ENCODE data around the gene PGP.

Gene PGP

DNA sequence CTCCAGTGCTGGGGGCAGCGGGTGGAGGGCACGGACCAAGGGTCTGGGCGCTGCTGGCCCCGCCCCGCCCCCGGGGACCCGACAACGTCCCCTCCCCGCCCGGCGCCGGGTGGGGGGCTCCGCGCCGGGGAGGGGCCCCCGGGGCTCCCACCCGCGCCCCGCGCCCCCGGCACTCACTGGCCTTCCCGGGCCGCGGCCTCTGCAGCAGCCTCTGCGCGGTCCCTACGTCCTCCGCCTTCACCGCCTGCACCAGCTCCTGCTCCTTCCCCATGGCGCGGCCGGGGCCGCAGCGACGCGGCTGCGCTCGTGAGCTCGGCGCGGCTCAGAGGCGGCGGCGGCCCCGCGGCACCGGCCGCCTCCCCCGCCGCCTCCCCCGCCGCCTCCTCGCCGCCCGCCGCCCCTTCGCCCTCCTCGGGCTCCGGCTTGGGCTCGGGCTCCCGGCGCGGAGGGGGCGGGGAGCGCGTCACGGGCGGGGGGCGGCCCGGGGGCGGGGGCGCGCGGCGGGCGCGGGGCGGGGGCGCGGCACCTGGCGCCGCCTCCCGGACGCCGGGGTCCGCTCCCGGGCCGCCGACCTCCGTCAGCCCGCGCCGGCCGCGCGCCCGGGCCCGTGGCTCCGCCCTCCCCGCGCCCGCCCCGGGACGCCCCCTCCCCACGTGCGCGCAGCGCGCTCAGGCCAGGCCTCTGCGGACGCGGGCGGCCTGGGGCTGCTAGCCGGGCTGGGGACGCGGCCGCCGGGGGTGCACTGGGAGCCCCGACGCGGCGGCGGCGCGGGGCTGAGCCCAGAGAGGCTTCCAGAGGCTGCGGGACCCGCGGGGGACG lies 18.3 kb downstream of the PGP start, which contains the start of gene CASKIN1:
Gene CASKIN1 (minus strand): TSS at position 444 of the 819 bp plus-strand sequence. CDS start 173 bp downstream, at position 271.
- H3K27ac ChIP-seq (ENCODE audit: low read depth, low read length) = no peak within 1 kb of the TSS
- no peaks in the 10 kb centered on the region for H3K9me3 ChIP-seq (ENCODE audit: insufficient read depth, low read length)
- 0 out of 2 replicates have a peak, but pooled peaks cover 8% of the 10 kb centered on the region for H3F3A ChIP-seq (ENCODE audit: insufficient read depth)

DNA sequence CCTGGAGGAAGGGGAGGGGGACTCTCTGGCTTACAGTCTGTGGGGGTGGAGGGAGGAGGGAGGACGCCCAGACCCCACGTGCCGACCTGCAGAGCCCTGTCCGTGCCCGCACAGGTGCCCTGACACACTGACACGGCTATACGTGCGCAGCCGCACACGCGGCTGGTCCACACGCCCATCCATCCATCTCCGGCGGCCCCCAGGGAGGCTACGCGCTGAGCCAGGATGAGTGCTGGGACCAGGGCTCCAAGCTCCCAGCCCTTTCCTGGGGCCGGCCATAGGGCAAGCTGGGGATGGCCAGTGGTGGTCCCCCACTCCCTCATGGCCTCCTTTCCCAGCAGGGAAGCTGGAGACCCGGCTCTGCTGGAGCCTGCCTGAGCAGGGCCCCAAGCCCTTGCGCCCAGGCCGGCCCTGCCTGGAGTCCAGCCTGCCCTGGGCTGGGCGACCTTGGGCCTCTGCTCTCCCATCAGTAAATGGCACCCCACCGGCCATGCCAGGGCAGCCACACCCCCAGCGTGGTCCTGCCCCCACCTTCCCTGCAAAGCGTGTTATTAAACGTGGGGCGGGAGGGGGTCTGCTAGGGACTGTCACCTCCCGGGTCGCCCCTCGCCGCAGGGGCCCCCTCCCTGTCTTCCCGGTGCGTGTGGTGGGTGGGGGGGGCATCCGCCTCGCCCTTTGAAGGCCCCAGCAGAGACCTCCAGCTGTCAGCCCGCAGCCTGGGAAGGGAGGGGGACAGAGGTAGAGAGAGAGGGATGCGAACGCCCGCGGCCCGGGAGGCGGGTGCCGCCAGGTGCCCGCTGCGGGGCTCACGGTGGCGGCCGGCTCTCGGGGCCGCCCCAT lies 19.1 kb downstream of the PGP start:
- Histone ChIP-seq H3K9me3 (ENCODE audit: insufficient read depth, low read length) (no peaks in the 10 kb centered on the region), H3K4me2 (ENCODE audit: low read depth, low read length, poor library complexity, severe bottlenecking) (peak overlapping the region; percentile 23), H3K9me2 (replicated peaks; ENCODE audit: insufficient read depth, low read length) (no peaks in the 10 kb centered on the region), H4K20me1 (ENCODE audit: low read depth, low read length) (no peaks in the 10 kb centered on the region), H3F3A (ENCODE audit: insufficient read depth) (0 out of 2 replicates have a peak, but pooled peaks cover 8% of the 10 kb centered on the region), H3K4me3 (ENCODE audit: insufficient read depth, low read length, poor library complexity, severe bottlenecking) (no peak overlapping the region), H3K27me3 (ENCODE audit: low read length) (no peaks in the 10 kb centered on the region), H3K27ac (ENCODE audit: low read depth, low read length) (no peak overlapping the region), H3K79me2 (ENCODE audit: insufficient read depth, low read length) (no peaks in the 10 kb centered on the region), H2AFZ (ENCODE audit: low read depth, low read length, severe bottlenecking) (no peak overlapping the region), H3K9ac (ENCODE audit: low read length) (no peak overlapping the region), H3K36me3 (ENCODE audit: low read length) (no peaks in the 10 kb centered on the region)
- TF ChIP-seq, protein P1, sequence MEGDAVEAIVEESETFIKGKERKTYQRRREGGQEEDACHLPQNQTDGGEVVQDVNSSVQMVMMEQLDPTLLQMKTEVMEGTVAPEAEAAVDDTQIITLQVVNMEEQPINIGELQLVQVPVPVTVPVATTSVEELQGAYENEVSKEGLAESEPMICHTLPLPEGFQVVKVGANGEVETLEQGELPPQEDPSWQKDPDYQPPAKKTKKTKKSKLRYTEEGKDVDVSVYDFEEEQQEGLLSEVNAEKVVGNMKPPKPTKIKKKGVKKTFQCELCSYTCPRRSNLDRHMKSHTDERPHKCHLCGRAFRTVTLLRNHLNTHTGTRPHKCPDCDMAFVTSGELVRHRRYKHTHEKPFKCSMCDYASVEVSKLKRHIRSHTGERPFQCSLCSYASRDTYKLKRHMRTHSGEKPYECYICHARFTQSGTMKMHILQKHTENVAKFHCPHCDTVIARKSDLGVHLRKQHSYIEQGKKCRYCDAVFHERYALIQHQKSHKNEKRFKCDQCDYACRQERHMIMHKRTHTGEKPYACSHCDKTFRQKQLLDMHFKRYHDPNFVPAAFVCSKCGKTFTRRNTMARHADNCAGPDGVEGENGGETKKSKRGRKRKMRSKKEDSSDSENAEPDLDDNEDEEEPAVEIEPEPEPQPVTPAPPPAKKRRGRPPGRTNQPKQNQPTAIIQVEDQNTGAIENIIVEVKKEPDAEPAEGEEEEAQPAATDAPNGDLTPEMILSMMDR (IDR thresholded peaks at IDR 0.05; ENCODE audit: insufficient read depth, low read length, poor library complexity, severe bottlenecking) = no peak
- no peak for TF ChIP-seq EZH2phosphoT487 (conservative IDR thresholded peaks at IDR 0.05; ENCODE audit: low read length)

More for the DNA sequence above, 18.3 kb downstream of the PGP start, which contains the start of gene CASKIN1:
- no peaks in the 10 kb centered on the region for H3K79me2 ChIP-seq (ENCODE audit: insufficient read depth, low read length)
- H3K4me3 ChIP-seq (ENCODE audit: insufficient read depth, low read length, poor library complexity, severe bottlenecking) = no peak within 1 kb of the TSS
- H3K9ac ChIP-seq (ENCODE audit: low read length) = no peak within 1 kb of the TSS
- H3K4me2 ChIP-seq (ENCODE audit: low read depth, low read length, poor library complexity, severe bottlenecking) = peak within 1 kb of the TSS; percentile 23
- H3K9me2 ChIP-seq (replicated peaks; ENCODE audit: insufficient read depth, low read length) = no peaks in the 10 kb centered on the region
- no peak within 1 kb of the TSS for H2AFZ ChIP-seq (ENCODE audit: low read depth, low read length, severe bottlenecking)
- TF ChIP-seq, protein P1 (IDR thresholded peaks at IDR 0.05; ENCODE audit: insufficient read depth, low read length, poor library complexity, severe bottlenecking) = no peak
- TF ChIP-seq EZH2phosphoT487 (conservative IDR thresholded peaks at IDR 0.05; ENCODE audit: low read length) = no peak
- H4K20me1 ChIP-seq (ENCODE audit: low read depth, low read length) = no peaks in the 10 kb centered on the region
- no peaks in the 10 kb centered on the region for H3K36me3 ChIP-seq (ENCODE audit: low read length)
- H3K27me3 ChIP-seq (ENCODE audit: low read length) = no peaks in the 10 kb centered on the region

DNA sequence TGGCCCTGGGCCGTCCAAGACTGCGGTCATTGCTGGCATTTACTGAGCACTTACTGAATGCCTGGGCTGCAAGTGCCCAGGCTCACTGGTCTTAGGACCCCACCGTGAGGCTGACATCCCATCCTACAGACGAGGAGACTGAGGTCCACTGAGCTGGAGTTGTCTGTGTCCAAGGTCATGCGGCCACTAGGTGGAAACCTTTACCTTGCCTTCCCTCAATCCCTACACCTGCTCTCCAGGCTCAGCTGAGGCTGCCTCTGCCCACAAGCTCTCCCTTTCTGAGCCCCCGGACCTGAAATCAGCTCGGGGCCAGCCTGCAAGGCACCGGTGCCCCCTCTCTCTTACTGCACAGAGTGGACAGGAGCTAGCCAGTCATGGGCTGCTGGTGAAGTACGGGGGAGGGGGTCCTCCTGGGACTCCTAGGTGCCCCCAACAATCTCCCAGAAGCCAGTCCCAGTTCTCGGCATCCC lies 19.8 kb downstream of the PGP start:
- H3K79me2 ChIP-seq (ENCODE audit: insufficient read depth, low read length) = no peaks in the 10 kb centered on the region
- H3K4me3 ChIP-seq (ENCODE audit: insufficient read depth, low read length, poor library complexity, severe bottlenecking) = no peak overlapping the region
- H3K27me3 ChIP-seq (ENCODE audit: low read length) = no peaks in the 10 kb centered on the region
- 0 out of 2 replicates have a peak, but pooled peaks cover 8% of the 10 kb centered on the region for H3F3A ChIP-seq (ENCODE audit: insufficient read depth)
- no peak overlapping the region for H3K9ac ChIP-seq (ENCODE audit: low read length)
- H3K9me2 ChIP-seq (replicated peaks; ENCODE audit: insufficient read depth, low read length) = no peaks in the 10 kb centered on the region
- no peak for TF ChIP-seq EZH2phosphoT487 (conservative IDR thresholded peaks at IDR 0.05; ENCODE audit: low read length)
- TF ChIP-seq, protein P1 (IDR thresholded peaks at IDR 0.05; ENCODE audit: insufficient read depth, low read length, poor library complexity, severe bottlenecking) = peak; percentile 29
- H4K20me1 ChIP-seq (ENCODE audit: low read depth, low read length) = no peaks in the 10 kb centered on the region
- H3K36me3 ChIP-seq (ENCODE audit: low read length) = no peaks in the 10 kb centered on the region
- H2AFZ ChIP-seq (ENCODE audit: low read depth, low read length, severe bottlenecking) = no peak overlapping the region
- no peak overlapping the region for H3K27ac ChIP-seq (ENCODE audit: low read depth, low read length)
- no peak overlapping the region for H3K4me2 ChIP-seq (ENCODE audit: low read depth, low read length, poor library complexity, severe bottlenecking)
- no peaks in the 10 kb centered on the region for H3K9me3 ChIP-seq (ENCODE audit: insufficient read depth, low read length)
